Colonic mucosa (tissue), 4 donors: ENCODE data around the gene A4GALT. TPM values are rescaled to one million over a fixed set of nuclear protein-coding genes. Genes with fewer than 3 reads are reported as not detected.

Source experiments
- DNase-seq: peaks from one replicate; pipeline ENCODE4 v3.0.0-alpha.2; 2020
- H3K27ac ChIP-seq: fragments of 200-600 bp; one replicate; pipeline ENCODE4 v1.8.0; 2021
- H3K27me3 ChIP-seq: fragments of 200-600 bp; one replicate; pipeline ENCODE4 v1.8.0; 2021
- H3K36me3 ChIP-seq: fragments of 200-600 bp; one replicate; pipeline ENCODE4 v1.8.0; 2021
- H3K4me1 ChIP-seq: fragments of 200-600 bp; one replicate; pipeline ENCODE4 v1.8.0; 2021; ENCODE audit warnings: mild to moderate bottlenecking
- H3K4me3 ChIP-seq: fragments of 200-600 bp; one replicate; pipeline ENCODE4 v1.8.0; 2021
- H3K9ac ChIP-seq, 2 donors: one replicate each; pipeline ENCODE4 v1.7.0; 2013; ENCODE audit warnings: control low read depth in 2 of 2, low read depth in 2 of 2, low read length in 2 of 2
- H3K9me3 ChIP-seq: fragments of 200-600 bp; one replicate; pipeline ENCODE4 v1.8.0; 2021
- intact Hi-C: fragments of 100-400 bp; cut with DNase I; formaldehyde crosslinking; loops from one replicate; pipeline ENCODE4 v1.14.1; 2022
- total RNA-seq, 2 donors: library from RNA; stranded (reverse); fragmentation: NEBNext Ultra II Directional in 1 of 2; extraction: Animal tissue kit (Norgen Biotek cat#: 25700) in 1 of 2; gene quantifications; one replicate each; pipeline ENCODE4 v1.2.1, GENCODE V29; 2021
- TF ChIP-seq, protein P1 (sequence below): fragments of 200-600 bp; IDR thresholded peaks from one replicate; pipeline ENCODE4 v1.8.0; 2022; ENCODE audit warnings: antibody characterized with exemption, mild to moderate bottlenecking
- donor health status: healthy.
- donor health status: DM: no; HTN: no; CAD: no.
- donor health status: DM: no; HTN: no; CAD: no.

Gene A4GALT
- total RNA-seq, 2 donors from 2014 or later = 2.7 to 8.7 TPM

DNA sequence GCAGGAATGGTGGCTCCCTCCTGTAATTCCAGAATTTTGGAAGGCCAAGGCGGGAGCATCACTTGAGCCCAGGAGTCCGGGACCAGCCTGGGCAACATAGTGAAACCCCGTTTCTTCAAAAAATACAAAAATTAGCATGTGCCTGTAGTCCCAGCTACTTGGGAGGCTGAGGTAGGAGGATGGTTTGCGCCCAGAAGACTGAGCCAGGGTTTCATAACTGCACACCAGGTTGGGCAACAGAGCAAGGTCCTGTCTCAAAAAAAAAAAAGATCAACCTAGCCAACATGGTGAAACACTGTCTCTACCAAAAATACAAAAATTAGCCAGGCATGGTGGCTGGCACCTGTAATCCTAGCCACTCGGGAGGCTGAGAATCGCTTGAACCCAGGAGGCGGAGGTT is 6.4 kb downstream of the A4GALT start:
- intact Hi-C loops = no loop called here
- TF ChIP-seq, protein P1, sequence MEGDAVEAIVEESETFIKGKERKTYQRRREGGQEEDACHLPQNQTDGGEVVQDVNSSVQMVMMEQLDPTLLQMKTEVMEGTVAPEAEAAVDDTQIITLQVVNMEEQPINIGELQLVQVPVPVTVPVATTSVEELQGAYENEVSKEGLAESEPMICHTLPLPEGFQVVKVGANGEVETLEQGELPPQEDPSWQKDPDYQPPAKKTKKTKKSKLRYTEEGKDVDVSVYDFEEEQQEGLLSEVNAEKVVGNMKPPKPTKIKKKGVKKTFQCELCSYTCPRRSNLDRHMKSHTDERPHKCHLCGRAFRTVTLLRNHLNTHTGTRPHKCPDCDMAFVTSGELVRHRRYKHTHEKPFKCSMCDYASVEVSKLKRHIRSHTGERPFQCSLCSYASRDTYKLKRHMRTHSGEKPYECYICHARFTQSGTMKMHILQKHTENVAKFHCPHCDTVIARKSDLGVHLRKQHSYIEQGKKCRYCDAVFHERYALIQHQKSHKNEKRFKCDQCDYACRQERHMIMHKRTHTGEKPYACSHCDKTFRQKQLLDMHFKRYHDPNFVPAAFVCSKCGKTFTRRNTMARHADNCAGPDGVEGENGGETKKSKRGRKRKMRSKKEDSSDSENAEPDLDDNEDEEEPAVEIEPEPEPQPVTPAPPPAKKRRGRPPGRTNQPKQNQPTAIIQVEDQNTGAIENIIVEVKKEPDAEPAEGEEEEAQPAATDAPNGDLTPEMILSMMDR = no peak
- no peak overlapping the region for H3K27ac ChIP-seq
- no peak overlapping the region for H3K4me3 ChIP-seq
- DNase-seq = no peak
- no peaks in the 10 kb centered on the region for H3K9me3 ChIP-seq
- peaks cover 8% of the 10 kb centered on the region for H3K27me3 ChIP-seq
- no peaks in the 10 kb centered on the region for H3K4me1 ChIP-seq
- H3K36me3 ChIP-seq = no peaks in the 10 kb centered on the region
- no peak overlapping the region for H3K9ac ChIP-seq

DNA sequence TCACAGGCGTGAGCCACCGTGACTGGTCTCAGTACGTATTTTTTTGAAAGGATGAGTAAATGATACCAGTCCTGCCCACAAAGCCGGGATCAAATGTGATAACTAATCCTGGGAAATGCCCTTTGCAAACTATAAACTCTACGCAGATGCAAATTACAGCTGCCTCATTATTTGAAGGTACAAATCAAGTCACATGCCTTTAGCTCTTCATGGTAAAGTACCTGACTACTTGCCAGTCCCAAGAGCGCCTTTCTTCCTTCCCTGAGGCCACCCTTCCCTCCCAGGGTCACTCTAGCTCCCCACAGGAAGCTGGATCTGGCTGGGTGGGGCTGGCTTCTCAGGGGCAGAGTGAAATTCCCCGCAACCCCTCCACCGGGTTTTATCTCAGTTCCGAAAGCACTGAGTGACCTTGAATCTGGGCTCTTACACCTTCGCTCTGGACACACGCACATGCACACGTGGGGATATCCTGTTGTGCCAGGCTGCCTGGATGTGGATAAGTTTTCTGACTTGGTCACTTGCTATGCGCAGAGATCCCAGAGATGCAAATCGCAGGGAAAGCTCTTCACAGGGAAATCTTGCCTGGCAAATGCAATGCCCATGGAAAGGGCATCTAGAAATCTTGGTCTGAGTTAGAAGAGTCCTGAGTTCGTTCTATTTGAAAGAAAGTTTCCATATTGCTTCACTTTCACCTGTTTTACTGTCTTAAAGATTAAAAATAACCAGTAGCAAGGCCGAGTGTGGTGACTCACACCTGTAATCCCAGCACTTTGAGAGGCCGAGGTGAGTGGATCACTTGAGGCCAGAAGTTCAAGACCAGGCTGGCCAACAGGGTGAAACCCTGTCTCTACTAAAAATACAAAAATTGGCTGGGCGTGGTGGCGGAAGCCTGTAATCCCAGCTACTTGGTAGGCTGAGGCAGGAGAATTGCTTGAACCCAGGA is 8.5 kb downstream of the A4GALT start:
- Histone ChIP-seq H3K4me1 (no peaks in the 10 kb centered on the region), H3K4me3 (no peak overlapping the region), H3K27ac (no peak overlapping the region), H3K36me3 (no peaks in the 10 kb centered on the region), H3K9me3 (no peaks in the 10 kb centered on the region), H3K27me3 (no peaks in the 10 kb centered on the region), H3K9ac (no peak overlapping the region)
- DNase-seq = no peak
- intact Hi-C loops = no loop called here
- TF ChIP-seq, protein P1 = no peak

DNA sequence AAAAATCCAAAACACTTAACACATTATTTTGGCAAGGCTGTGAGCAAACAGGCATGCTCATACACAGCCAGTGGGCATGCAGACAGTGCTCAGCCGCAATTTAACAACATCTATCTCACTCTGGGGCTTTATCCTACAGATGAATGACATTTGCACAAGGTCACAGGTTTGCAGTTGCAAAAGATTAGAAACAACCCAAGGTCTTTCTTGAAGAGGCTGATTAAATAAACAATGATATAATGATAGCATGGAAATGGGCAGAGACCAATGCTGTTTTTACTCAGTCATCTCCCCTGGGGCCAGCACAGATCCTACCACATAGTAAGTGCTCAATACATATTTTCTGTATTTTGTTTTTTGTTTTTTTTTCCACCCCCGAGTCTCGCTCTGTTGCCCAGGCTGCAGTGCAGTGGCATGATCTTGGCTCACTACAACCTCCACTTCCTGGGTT is 9.4 kb downstream of the A4GALT start:
- TF ChIP-seq, protein P1 = no peak
- Histone ChIP-seq H3K27me3 (no peaks in the 10 kb centered on the region), H3K9ac (no peak overlapping the region), H3K9me3 (no peaks in the 10 kb centered on the region), H3K36me3 (no peaks in the 10 kb centered on the region), H3K4me1 (no peaks in the 10 kb centered on the region), H3K27ac (no peak overlapping the region), H3K4me3 (no peak overlapping the region)
- intact Hi-C loops = no loop called here
- DNase-seq = no peak

DNA sequence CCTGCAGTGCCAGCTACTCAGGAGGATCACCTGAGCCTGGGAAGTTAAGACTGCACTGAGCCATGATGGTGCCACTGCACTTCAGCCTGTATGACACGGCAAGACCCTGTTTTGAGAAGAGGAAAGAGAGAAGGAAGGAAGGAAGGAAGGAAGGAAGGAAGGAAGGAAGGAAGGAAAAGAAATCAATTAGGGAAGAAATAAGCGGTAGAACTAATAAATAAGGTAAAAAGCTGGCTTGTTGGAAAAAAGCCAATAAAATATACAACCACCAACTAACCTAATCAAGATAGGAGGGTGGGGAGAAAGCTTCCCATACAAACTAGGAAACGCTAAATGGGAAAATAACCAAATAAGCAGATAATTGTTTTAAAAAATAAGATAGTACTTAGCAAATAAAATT is 12.3 kb downstream of the A4GALT start:
- intact Hi-C loops = no loop called here
- H3K27me3 ChIP-seq = no peaks in the 10 kb centered on the region
- DNase-seq = no peak
- TF ChIP-seq, protein P1 = no peak
- no peak overlapping the region for H3K9ac ChIP-seq
- no peaks in the 10 kb centered on the region for H3K36me3 ChIP-seq
- no peak overlapping the region for H3K27ac ChIP-seq
- H3K4me1 ChIP-seq = no peaks in the 10 kb centered on the region
- H3K9me3 ChIP-seq = no peaks in the 10 kb centered on the region
- no peak overlapping the region for H3K4me3 ChIP-seq

DNA sequence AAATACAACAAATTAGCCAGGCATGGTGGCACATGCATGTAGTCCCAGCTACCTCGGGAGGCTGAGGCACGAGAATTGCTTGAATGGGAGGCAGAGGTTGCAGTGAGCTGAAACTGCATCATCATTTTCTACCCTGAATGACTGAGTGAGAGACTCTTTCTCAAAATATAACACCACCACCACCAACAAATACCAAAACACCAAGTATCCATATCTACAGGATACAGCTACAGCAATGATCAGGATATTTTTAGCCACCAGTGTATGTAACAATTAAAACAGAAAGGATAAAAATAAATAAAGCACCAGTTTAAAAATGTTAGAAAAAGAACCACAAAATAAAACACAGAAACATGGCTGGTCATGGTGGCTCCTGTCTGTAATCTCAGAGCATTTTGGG is 13.2 kb downstream of the A4GALT start:
- no peaks in the 10 kb centered on the region for H3K27me3 ChIP-seq
- H3K4me1 ChIP-seq = no peaks in the 10 kb centered on the region
- no peak overlapping the region for H3K27ac ChIP-seq
- no peak overlapping the region for H3K9ac ChIP-seq
- H3K36me3 ChIP-seq = no peaks in the 10 kb centered on the region
- TF ChIP-seq, protein P1 = no peak
- DNase-seq = no peak
- intact Hi-C loops = no loop called here
- no peak overlapping the region for H3K4me3 ChIP-seq
- H3K9me3 ChIP-seq = no peaks in the 10 kb centered on the region
